Tibial artery (tissue), 4 donors: Measurements from ENCODE around the gene SLIT3.

ENCODE experiments used
- DNase-seq, 2 donors: peaks; one replicate each; pipeline ENCODE4 v3.0.0-alpha.2; 2019
- H3K27ac ChIP-seq, 2 donors: fragments of 200-600 bp; sonication (generic) in 1 of 2; 1 replicate in 1 of 2; 2 replicates in 1 of 2; pipeline ENCODE4 v1.5.1; 2018 to 2019; ENCODE audit warnings: mild to moderate bottlenecking in 1 of 2
- H3K27me3 ChIP-seq, 2 donors: fragments of 200-600 bp; sonication (generic) in 1 of 2; one replicate each; pipeline versions ENCODE4 v1.5.1 to v1.6.0; 2016 to 2019
- H3K36me3 ChIP-seq, 3 donors: fragments of 200-600 bp; sonication (generic) in 2 of 3; one replicate each; pipeline ENCODE4 v1.5.1; 2016 to 2019; ENCODE audit warnings: mild to moderate bottlenecking in 2 of 3
- H3K4me1 ChIP-seq, 4 donors: fragments of 200-600 bp; sonication (generic) in 2 of 4; 1 replicate in 3 of 4; 2 replicates in 1 of 4; pipeline ENCODE4 v1.5.1; 2016 to 2019
- H3K4me3 ChIP-seq, 2 donors: fragments of 200-600 bp; sonication (generic) in 1 of 2; 1 replicate in 1 of 2; 2 replicates in 1 of 2; pipeline ENCODE4 v1.5.1; 2018 to 2019; ENCODE audit warnings: mild to moderate bottlenecking in 2 of 2
- H3K9me3 ChIP-seq, 3 donors: fragments of 200-600 bp; sonication (generic) in 1 of 3; one replicate each; pipeline ENCODE4 v1.5.1; 2016 to 2019
- CTCF ChIP-seq, 2 experiments: fragments of 200-600 bp in 1 of 2; fragments of 450-650 bp in 1 of 2; IDR thresholded peaks; one replicate each; pipeline ENCODE4 v1.5.1; 2017 to 2019; ENCODE audit warnings: antibody characterized with exemption in 2 of 2, mild to moderate bottlenecking in 1 of 2, moderate library complexity in 1 of 2
- intact Hi-C: fragments of 100-400 bp; cut with DNase I; formaldehyde crosslinking; loops from one replicate; pipeline ENCODE4 v1.15.0; 2023; ENCODE audit warnings: low total_unique reads

Gene SLIT3

GRCh38 chr5:169328401-169328800 lies 27.5 kb upstream of the SLIT3 start:
- Histone ChIP-seq H3K27me3 (no peaks in the 10 kb centered on the region), H3K4me3 (no peak overlapping the region), H3K4me1 (peaks cover 0 to 5% (median 0%) of the 10 kb centered on the region in 4 donors), H3K36me3 (no peaks in the 10 kb centered on the region), H3K27ac (no peak overlapping the region), H3K9me3 (no peaks in the 10 kb centered on the region)
- no peak for TF ChIP-seq CTCF (IDR thresholded peaks at IDR 0.05)
- no peak for DNase-seq
- intact Hi-C loops: no loop called here

DNA sequence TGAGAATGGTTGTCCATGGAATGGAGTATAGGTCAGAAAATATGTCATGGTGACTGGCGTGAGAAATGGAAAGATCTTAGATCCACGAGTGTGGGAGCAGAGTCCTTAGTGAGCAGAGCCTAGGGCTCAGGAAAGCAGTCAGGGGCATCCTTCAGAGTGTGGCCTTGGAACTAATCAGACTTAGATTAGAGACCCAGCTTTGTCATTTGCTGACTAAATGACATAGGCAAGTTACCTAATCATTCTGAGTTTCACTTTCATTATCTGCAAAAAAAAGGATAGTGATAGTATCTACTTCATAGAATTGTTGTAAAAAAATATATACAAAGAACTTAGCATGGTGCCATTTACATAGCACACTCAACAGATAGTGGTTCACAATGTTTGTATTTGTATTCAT lies 24.3 kb upstream of the SLIT3 start:
- Histone ChIP-seq H3K27me3 (no peaks in the 10 kb centered on the region), H3K4me1 (no peaks in the 10 kb centered on the region), H3K9me3 (no peaks in the 10 kb centered on the region), H3K27ac (no peak overlapping the region), H3K36me3 (no peaks in the 10 kb centered on the region), H3K4me3 (no peak overlapping the region)
- intact Hi-C loops: no loop called here
- no peak for TF ChIP-seq CTCF (IDR thresholded peaks at IDR 0.05)
- no peak for DNase-seq

GRCh38 chr5:169318556-169318955 lies 17.6 kb upstream of the SLIT3 start:
- Histone ChIP-seq H3K36me3 (no peaks in the 10 kb centered on the region), H3K27ac (no peak overlapping the region), H3K4me1 (no peaks in the 10 kb centered on the region), H3K27me3 (no peaks in the 10 kb centered on the region), H3K9me3 (no peaks in the 10 kb centered on the region), H3K4me3 (no peak overlapping the region)
- DNase-seq: no peak
- no peak for TF ChIP-seq CTCF (IDR thresholded peaks at IDR 0.05)
- intact Hi-C loops: no loop called here

GRCh38 chr5:169307646-169308045 lies 6.7 kb upstream of the SLIT3 start:
- DNase-seq: no peak
- no peaks in the 10 kb centered on the region for H3K27me3 ChIP-seq
- H3K36me3 ChIP-seq: no peaks in the 10 kb centered on the region
- H3K27ac ChIP-seq: no peak overlapping the region
- intact Hi-C loops: loop anchor here (10.0 kb wide), 1 partner anchor 247 kb away; no protein-coding TSS in a partner anchor
- TF ChIP-seq CTCF (IDR thresholded peaks at IDR 0.05): no peak
- H3K4me3 ChIP-seq: no peak overlapping the region
- peaks cover 0 to 10% (median 2%) of the 10 kb centered on the region in 4 donors for H3K4me1 ChIP-seq
- H3K9me3 ChIP-seq: no peaks in the 10 kb centered on the region

DNA sequence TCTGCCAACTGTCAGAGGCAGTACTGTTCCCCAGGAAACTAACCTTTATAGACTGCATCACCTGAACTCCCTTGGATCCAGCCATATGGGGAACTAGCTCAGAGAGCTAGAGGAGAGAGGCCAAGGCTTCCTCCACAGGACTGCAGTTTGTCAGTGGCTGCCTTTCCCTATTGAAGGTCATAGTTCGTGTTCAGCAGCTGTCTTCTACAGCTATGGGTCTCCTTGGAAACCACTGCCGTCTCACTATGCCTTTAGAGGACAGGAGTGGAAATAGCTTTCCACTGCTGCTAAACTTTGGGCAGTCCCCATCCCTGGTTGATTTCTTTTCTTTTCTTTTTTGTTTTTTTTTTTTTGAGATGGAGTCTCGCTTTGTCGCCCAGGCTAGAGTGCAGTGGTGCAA lies 4.4 kb upstream of the SLIT3 start:
- Histone ChIP-seq H3K27ac (no peak overlapping the region), H3K4me1 (peaks cover 0 to 25% (median 14%) of the 10 kb centered on the region in 4 donors), H3K9me3 (no peaks in the 10 kb centered on the region), H3K36me3 (no peaks in the 10 kb centered on the region), H3K27me3 (no peaks in the 10 kb centered on the region), H3K4me3 (no peak overlapping the region)
- intact Hi-C loops: loop anchor here (10.0 kb wide), 1 partner anchor 249 kb away; no protein-coding TSS in a partner anchor
- TF ChIP-seq CTCF (IDR thresholded peaks at IDR 0.05): no peak
- no peak for DNase-seq

GRCh38 chr5:169304175-169304574 lies 3.2 kb upstream of the SLIT3 start:
- intact Hi-C loops: loop anchor here (10.0 kb wide), 1 partner anchor 251 kb away; no protein-coding TSS in a partner anchor
- Histone ChIP-seq H3K4me3 (no peak overlapping the region), H3K27ac (no peak overlapping the region), H3K4me1 (peaks cover 0 to 25% (median 16%) of the 10 kb centered on the region in 4 donors), H3K27me3 (no peaks in the 10 kb centered on the region), H3K9me3 (no peaks in the 10 kb centered on the region), H3K36me3 (no peaks in the 10 kb centered on the region)
- no peak for DNase-seq
- no peak for TF ChIP-seq CTCF (IDR thresholded peaks at IDR 0.05)
